HG03439 (cell line): Measurements from ENCODE around the gene TUBB4B.

Source experiments
- ATAC-seq: cut with Tn5 transposase; IDR thresholded peaks from one replicate; pipeline ENCODE4 v1.9.1; 2021; ENCODE audit warnings: mild to moderate bottlenecking, moderate library complexity; ENCODE audit not compliant: unreplicated experiment

Gene TUBB4B

DNA sequence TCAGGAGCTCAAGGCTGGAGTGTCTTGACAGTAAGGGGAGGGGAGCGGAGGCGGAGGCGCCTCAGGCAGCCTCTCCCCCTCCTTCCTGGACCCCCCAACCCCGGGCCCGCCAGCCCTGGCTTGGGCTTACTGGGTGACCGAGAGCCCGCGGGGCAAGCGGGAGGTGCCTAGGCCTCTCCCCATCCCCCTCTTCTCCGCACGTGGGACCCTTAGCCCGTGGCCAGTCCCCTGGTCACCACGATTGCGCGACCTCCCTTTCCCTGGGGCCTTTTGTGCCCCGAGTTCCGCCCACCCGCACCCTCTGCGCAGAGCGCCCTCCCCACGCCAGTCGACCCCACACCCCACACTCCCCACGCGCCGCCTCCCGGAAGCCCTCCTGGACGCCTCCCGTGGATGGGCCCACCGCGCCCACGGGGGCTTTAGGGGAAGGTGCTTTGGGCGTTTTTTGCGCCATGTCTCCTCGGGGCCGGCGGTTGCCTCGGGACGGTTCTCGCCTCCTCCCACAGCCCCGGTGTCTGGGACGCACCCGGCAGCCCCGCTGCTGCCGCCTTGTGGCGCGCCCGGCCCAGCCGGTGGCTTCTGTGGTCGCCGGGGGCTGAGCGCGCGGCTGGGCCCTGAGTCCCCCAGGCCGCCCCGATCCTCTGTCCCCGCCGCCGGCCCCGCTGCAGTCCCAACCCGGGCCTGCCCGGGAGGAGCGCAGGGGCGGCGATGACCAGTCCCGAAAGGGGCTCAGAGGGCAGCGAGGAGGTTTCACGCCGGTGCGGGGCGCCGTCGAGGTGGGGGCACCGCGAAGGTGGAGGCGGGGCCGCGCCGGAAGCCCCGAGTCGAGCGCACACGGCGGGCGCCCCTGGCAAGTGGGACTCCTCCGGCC is 39.6 kb downstream of the TUBB4B start:
- ATAC-seq = no peak

DNA sequence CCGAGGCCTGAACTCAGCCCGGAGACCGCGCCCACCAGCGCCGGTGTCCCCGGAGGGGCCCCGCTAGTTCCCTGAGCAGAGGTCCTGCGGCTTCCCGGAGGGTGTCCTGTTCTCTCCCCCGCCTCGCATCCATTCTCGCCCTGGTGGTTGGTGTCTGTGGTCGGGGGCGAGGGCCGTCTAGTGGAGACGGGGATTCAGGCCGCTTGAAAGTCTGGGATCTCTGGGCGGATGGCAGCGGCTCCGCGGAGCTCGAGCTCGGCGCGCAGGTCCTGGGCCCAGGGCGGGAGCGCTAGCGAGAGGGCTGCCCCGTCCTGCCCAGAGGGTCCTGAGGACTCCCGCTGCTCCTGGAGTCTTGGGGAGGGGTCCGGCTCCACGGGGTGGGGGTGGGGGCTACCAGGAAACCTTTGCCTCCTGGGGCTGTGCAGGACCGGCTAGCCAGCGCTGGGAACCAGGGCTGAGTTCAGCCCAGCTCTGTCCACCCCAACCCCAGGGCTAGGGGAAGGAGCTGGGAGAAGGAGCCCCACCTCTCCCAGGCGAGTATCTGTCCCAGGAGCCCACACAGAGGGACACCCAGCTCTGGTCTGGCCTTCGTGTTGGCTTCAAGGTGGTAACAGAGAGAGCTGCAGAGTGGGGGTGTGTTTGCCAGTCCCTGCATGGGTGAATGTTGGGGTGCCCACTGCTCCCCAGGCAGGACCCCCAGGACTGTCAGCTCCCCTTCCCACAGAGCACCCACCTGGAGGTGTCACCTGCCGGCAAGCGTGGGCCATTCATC is 40.4 kb downstream of the TUBB4B start:
- no peak for ATAC-seq

DNA sequence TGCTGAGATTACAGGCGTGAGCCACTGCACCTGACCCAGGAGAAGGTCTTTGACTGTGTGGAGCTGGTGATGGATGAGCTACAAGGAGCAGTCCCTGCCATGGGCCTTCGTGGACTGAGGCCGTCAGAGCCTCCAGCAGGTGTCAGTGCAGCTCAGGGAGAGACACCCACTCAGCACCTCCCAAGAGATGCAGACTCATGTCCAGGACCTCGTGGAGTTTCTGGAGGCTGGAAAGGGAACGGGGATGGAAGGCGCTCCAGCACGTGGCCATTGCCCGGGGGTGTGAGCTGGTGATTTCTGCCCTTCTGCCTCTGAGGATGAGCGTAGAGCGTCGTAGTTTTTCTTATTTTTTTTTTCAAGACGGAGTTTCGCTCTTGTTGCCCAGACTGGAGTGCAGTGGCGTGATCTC is 45.9 kb downstream of the TUBB4B start:
- ATAC-seq = no peak

DNA sequence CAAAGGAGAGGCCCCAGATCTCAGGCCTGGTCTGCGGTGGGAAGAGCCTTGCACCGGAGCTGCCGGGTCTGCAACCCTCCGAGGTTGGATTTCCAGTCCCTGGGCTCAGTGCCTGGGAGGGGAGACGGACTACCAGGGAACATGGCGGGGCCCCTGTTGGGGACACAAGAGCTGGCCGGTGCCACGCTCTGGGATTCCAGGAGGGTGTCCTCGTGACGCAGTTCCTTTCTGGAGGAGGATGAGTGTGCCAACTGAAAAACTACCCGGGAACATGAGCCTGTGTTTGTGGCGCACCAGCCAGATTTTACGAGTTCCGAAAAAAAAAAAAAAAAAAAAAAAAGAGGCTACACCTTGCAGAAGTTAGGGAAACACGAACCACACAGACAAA is 52.0 kb downstream of the TUBB4B start:
- no peak for ATAC-seq
